GM19238 (cell line): ENCODE results near the gene TP53BP2.
"Not testable (repeated sequence)": the region's sequence is repeated elsewhere in the genome, so short reads cannot be mapped to it uniquely, and the experiment has no call there.

Source experiments
- DNase-seq: peaks from one replicate; pipeline ENCODE4 v3.0.0; 2011; ENCODE audit warnings: low spot score; ENCODE audit not compliant: insufficient read length

Gene TP53BP2

DNA sequence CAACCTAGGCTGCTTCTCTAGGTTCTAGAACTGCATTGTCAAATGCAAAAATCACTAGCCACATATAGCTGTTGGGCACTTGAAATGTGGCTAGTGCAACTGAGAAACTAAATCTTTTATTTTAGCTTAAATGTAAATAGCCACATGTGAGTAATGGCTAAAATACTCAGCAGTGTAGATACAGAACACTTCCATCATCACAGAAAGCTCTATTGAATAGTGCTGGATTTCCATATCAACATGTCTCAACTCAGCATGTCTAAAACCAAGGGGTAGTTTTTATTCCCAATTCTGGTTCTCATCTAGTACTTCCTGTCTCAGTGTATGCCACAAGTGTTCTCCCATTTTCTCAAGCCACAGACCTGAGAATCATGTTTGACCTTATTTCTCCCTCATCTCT lies 7.5 kb upstream of the TP53BP2 start:
- DNase-seq, result no peak

DNA sequence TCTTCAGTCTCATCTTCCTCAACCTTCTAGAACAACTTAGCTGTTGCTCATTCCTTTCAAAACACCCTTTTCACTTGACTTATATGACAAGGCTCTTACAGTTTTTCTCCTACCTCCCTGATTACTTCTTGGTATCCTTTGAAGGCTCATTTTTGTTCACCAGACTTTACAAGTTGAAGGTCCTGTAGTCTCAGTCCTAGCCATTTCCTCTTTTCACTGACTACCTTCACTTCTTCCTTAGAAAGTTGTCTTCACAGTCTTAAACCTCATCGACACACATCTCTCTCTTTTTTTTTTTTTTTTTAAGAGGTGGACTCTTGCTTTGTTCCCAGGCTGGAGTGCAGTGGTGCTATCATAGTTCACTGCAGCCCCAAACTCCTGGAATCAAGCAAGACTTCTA lies 6.6 kb upstream of the TP53BP2 start:
- DNase-seq, result no peak

DNA sequence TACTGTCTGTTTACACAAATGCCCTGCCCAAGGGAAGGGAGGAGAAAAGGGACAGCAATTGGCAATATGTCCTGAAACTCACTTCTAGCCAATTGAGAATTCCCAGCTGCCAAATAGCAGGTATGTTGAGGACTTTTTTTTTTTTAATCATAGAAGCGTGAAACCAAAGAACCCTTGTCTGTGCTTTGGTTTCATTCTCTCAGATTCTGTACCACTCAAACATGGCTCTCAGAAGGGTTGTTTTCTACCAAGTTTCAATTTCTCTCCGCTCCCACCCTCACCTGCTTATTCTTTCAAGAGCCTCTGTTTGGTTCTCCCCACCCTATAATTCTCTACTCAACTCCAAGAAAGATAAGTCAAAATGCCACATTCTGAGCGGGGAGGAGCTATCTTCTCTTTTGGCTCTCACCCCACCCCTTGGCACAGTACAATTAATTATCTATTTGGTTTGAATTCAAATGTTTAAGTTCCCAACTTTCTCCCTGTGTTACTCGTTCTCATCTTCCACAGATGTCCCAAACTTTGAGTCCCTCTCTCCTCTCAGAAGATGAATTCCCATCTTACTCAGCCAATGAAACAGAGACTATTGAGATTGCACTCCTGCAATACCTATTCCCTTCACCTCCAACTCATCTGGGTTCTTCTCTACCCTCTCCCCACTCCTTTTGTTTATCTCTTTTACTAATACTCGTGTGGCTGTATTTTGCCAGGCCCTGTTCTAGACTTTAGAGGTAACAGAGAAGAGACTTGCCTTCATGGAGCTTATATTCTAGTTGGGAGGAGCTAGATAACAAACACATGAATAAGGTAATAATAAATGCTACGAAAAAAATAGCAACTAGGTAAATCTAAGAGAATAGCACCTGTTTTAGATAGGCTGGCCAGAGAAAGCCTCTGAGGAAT lies 3.9 kb upstream of the TP53BP2 start:
- DNase-seq, result peak; percentile 20

DNA sequence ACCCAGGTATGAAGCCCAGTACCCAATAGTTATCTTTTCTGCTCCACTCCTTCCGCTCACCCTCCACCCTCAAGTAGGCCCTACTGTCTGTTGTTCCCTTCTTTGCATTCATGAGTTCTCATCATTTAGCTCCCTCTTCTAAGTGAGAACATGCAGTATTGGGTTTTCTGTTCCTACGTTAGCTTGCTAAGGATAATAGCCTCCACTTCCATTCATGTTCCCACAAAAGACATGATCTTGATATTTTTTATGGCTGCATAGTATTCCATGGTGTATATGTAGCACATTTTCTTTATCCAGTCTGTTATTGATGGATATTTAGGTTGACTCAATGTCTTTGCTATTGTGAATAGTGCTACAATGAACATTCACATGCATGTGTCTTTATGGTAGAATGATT lies 2.8 kb upstream of the TP53BP2 start:
- no peak for DNase-seq

DNA sequence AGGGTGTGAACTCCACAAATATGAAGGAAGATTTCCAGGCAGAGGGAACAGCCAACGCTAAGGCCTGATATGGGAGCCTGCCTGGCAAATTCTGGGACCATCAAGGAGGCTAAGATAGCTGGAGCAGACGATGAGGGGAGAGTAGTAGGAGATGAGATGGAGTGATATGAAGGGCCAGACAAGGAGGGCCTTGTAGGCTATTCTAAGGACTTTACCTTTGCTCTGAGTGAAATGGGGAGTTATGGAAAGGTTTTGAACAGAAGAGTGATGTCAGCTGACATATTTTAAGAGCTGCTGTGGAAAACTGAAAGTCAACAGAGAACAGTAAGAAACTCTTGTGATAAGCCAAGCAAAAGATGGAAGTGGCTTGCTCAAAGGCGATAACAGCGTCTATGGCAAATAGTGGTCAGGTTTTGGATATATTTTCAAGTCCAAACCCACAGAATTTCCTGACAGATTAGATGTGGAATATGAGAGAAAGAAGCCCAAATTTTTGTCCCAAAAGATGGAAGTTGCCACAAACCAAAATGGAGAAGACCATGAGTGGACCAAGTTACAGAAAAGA lies 2.1 kb upstream of the TP53BP2 start:
- DNase-seq, result no peak

DNA sequence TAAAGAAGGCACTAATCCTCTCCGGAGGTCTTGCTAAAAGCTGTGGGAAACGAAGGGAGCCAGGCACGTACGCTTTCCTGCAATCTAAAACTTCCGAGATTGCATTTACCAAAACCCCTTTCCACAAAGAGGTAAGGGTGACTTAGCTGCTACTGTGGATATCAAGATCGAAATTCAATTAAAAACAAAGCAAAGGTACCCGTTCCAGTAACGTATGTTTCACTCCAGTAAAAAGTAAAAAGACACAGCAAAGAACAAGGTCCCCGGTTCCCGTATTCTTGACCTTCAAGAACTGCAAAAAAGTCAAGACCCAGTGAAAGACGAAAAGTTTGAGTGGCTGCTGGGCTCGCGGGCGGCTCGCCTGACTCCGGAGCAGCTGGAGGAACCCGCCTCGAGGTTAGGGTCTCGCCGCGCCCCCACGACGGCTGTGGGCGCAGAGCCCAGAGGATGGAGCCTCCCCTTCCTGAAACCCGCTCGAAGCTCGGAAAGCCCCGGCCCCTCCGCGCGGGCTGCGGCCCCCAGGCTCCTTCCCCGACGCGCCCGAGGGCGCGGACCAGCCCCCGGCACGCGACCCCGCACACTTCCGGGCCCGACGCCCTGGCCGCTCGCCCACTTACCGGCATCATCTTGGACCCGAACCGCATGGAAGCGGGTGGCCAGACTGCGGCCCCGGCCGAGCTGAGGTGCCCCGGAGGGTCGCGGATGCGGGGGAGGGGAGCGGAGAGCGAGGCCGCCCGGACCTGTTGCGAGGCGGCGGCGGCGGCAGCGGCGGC lies 524 bp downstream of the TP53BP2 start:
- DNase-seq, result peak; percentile 13

DNA sequence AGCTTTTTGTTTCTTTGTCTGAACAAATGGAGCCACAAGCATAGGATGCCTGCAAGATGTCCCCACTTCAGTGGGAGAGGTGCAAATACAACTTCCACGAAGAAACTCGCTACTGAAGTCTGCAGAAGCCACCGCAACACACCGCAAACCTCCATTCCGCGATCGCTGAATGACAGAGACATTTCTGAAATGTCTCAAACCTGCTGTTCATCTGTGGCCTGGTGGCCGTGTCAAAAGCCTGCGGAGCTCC lies 1.0 kb downstream of the TP53BP2 start:
- DNase-seq, result no peak

DNA sequence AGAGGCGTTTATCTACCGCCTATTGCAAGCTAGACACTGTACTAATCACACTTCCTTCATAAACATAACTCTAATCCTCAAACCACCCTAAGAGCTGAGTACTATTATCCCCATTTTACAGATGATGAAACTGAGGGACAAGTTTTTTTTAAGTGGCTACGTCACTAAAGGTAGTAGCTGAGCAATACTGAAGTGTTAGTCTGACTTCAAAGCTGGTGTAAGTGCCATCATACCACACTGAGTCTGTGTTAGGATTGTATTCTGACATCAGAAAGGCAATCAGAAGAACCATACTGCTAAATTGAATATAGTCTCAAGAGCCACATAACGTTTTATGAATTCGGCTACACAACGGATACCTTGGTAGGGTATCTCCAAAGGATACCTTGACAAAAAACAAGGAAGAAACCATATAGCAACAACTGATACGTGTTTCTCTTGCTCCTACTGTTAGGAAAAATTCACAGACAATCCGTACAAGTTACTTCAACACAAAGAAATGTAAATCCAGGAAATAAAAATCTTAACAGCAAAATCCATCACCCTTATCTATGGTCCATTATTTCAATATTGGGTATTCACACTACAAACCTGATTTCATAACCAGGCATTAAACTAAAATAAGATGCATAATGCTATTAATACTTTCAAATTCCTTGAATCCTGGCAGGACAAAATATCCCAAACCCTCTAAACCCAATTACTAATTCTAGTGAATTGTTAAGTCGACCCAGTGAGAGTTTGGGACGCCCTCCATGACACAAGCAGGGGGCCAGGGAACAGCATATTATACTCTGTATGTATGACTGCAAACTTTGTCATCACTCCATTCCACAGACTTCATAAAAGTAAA lies 1.6 kb downstream of the TP53BP2 start:
- DNase-seq, result no peak

DNA sequence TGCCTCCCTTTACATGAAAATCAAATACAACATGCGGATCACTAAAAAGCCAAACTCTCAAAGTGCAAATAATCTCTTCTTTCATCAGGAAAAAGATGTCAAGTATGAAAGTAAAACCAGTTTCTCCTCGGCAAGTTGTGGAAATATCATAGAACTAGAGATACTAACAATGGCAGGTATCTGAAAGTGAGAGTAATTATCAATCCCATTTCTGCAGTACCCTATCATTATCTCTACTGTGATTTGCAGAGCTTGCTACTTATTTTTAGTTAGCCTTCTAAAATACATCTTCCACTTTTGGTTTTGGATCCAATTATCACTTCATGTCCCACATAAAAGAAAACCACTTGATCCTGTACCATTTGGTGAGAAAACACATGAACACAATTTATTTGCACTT lies 3.0 kb downstream of the TP53BP2 start:
- DNase-seq, result no peak

DNA sequence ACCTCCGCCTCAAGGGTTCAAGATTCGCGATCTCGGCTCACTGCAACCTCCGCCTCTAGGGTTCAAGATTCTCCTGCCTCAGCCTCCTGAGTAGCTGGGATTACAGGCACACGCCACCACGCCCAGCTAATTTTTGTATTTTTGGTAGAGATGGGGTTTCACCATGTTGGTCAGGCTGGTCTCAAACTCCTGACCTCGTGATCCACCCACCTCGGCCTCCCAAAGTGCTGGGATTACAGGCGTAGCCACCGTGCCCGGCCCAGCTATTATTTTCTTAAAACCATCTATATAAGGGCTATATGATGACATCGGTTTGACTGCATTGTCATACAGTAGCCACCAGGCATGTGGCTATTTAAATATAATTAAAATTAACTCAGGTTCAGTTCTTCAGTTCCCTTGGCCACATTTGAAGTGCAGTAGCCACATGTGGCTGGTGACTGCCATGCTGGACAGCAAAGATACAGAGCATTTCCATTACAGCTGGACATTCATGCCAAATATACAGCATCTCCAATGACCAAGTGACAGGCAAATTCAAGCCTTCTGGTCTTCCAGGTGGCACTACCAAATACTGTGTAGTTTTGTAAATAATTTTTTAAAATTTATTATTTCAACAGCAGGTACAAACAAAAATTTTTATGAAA lies 3.6 kb downstream of the TP53BP2 start:
- DNase-seq, result not testable (repeated sequence)

DNA sequence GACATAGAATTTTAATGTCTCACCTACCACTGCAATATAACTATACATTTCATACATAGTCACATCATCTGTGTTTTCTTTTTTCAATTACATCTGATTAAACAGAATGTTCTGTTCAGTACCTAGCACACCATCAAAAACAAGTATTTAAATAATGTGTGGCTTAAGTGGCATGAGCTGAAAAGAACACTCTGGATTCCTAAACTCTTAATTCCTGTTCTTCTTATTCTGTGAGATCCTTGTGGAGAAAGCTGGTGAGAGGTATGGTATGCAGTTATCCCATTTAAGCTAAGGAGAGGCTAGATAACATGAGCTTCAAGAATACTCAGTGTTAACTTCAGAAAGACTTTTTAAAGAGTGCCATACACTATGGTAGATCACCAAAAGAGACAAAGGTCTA lies 5.5 kb downstream of the TP53BP2 start:
- DNase-seq, result no peak

DNA sequence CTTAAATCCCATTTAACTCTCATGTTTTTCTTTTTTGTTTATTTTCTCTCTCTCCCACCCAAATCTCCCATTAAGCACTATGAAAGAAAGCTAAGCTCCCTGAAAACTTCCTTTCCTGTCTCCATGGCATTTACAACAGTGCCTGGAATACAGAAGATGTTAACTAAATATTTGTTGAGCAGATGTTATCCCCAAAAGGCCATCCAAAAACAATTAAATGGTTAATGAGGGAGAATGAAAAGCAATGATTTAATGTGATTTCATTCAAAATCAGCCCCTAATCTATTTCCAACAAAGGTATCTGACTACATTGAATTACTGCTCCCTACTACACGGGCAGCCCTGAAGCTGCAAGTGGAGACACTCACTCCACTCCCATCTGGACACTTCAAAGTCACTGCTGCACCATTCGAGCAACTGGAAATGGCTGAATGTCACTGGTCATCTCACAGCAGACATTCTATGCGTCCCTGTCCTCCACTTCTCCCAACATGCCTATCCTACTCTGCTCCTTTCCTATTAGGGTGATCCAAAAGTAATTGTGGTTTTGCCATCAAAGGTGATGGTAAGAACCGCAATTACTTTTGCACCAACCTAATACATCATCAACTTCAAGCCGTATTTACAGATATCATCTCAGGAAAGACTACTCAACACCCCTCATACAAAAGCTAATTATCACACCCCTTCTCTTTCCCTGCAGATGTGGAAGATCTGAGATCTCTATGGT lies 7.5 kb downstream of the TP53BP2 start:
- no peak for DNase-seq

DNA sequence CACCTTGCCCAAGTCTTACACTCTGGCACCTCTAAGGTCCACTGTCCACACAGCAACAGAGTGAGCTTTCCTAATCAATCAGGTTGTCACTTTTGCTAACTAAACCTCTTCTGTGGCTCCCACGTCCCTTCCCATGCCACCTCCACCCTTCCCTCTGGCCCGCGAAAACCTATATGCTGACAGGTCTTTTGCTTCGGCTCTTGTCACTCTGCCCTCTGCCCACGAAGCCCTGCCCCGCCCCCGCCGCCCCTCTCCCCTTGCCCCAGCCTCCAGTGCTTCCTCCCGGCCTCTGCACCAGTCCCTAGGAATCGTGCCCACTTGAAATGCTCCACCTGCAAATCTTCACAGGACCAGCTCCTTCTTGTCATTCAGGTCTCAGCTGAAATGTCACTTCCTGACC lies 8.1 kb downstream of the TP53BP2 start:
- no peak for DNase-seq

DNA sequence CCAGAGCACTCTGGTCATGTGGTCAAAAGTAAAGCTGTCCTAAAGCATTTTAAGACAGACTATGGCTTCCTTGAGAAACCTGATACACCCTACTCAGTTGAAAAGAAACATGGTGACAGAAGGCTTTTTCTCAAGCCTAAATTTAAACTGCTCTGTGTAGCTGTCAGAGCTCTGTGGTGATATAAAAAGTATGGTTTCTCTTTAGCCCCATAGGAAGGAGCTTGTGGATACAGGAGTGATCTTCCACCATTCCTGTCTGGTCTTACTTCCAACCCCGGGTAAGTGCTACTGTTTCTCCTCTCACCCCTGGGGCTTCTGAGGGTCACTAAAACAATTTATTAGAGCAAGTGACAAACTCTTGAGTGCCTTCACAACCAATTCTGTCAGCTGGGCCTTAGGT lies 8.5 kb downstream of the TP53BP2 start:
- no peak for DNase-seq

DNA sequence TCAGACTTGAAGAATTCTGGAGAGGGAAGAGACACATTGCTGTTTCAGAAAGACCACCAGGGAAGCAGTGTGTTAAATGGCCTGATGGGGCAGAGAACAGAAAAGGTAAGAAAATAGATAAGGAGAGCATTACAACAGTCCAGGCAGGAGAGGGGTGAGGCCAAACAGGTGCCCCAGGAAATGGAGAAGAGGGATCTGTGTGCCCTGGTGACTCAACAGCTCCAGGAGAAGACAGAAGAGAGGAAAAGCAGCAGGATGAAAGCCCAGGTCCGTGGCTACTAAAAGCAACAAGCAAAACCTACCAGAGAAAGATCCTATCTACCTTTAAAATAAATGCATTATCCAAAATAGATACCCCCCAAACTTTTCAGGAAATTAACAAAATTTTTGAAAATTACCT lies 9.2 kb downstream of the TP53BP2 start:
- no peak for DNase-seq

DNA sequence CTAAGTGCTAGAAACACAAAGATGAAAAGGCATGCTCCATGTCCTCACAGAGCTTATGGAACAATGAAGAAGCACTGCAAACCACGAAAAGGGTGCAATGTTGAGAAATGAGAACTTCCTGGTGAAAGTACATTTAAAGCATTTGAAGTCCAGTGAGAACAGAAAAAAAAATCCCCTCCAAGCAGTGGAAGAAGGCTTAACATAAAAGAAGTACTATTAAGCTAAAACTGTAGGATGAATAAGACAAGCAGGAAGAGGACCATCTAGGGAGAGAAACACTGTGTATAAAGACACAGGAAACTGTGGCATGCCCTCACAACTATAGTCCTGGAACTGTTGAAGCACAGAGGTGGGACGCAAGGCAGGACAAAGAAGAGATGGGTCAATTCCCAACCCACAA lies 10.0 kb downstream of the TP53BP2 start:
- DNase-seq, result no peak

DNA sequence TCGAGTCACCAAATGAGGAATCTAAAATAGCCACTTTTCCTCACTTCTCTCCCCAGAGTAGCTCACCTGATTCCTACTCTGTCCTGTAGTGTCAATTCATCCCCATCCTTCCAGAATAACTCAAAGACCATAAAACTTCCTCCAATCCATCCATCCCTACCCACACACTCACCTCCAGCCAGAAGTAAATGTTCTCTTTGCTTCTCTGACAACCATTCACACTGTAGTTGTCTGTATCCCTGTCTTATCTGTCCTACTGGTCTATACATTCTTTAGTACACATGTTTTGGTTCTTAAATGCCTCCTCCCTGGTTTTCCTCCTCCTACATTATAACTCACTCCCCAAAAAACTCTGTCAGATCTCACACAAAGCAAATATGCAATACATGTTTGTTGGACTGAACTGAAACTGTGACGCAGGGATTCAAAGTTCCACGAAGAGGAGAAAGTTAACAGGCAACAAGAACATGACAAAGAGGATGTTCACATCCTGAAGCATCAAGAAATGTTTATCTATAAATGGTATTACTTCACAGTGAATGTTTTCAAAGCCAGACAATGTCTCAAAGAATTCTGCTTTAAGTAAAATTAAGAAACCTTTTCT lies 11.0 kb downstream of the TP53BP2 start:
- DNase-seq, result no peak

DNA sequence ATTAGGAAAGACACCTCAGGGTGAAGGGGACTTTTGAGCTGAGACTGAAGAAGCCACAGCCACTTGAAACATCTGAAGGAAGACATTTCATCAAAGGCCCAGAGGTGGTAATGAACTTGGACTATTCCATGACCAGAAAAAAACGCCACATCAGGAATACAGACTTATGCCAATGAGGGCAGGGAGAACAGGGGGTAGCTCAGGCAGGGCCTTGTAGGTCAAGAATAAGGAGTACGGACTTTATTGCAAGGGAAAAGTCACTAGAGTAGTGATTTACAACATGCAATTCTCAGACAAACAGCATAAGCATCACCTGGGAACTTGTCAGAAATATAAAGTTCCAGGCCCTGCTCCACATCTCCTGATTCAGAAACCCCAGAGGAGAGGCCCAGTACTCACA lies 11.8 kb downstream of the TP53BP2 start:
- DNase-seq, result no peak

DNA sequence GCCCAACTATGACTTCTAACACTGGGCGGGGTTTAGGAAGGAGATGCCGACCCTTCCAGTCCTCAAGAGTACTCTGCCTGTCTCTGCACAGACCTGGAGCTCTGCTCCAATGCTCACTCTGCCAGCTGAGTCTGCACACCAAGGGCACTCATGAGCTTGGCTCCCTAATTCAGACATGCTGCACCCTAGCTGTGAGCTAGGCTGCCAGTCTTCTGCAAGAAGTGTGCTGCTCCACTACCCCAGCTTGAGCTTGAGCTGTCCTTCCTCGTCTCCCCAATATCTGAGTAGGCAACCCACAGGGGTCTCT lies 13.2 kb downstream of the TP53BP2 start:
- no peak for DNase-seq
